GM19467 (cell line): ENCODE data around the gene FOXI1.
"Not testable (repeated sequence)": the region's sequence is repeated elsewhere in the genome, so short reads cannot be mapped to it uniquely, and the experiment has no call there.

Experiments used
- ATAC-seq: cut with Tn5 transposase; IDR thresholded peaks from one replicate; pipeline ENCODE4 v1.9.1; 2021; ENCODE audit warnings: mild to moderate bottlenecking, moderate library complexity; ENCODE audit not compliant: unreplicated experiment

Gene FOXI1

DNA sequence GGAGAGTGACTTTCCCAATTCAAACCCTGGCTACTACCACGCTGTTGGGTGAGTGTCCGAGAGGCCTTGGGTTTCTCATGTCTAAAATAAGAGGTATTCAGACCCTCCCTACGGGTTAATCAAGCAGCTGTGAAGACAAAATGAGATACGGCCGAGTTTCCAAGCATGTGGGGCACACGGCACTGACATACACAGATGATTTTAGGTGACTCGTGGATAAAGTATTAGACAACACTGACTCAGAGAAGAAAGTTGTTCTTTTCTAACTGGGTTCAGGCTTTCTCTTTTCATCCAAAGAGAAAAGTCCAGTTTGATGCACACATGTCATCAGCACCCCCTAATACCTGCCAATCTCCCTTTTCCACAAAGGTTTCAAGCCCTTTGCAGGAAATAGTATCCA lies 15.6 kb downstream of the FOXI1 start:
- no peak for ATAC-seq

DNA sequence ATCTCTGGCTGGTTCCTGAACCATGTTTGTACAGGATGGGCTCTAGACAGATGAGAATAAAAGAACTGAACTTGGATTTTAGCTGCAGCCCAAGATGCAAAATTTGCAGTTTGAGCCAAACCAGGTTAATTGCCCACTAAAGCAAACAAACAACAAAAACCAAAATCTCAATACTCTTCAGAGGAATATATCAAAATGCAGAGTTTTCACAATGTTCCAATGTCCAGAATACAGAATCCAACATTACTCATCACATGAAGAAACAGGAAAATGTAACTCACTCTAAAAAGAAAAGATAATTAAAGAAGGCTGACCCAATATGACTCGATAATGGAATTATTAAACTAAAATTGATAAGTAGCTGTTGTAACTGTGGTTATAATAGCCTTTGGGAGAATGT lies 20.4 kb downstream of the FOXI1 start:
- ATAC-seq, result no peak

DNA sequence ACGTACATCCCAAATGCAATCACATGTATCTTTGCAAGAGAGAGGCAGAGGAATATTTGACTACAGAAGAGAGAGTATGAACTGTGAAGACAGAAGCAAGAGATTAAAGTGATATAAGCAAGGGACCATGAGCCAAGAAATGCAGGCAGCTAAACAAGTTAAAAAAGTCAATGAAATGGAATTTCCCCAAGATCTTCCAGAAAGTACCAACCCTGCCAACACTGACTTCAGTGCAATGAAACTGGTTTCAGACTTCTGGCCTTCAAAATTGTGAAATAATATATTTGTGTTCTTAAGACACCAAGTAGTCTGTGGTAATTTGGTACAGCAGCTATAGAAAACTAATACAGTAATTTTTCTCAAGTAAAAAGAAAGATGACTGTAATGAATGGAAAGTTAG lies 20.9 kb downstream of the FOXI1 start:
- no peak for ATAC-seq

DNA sequence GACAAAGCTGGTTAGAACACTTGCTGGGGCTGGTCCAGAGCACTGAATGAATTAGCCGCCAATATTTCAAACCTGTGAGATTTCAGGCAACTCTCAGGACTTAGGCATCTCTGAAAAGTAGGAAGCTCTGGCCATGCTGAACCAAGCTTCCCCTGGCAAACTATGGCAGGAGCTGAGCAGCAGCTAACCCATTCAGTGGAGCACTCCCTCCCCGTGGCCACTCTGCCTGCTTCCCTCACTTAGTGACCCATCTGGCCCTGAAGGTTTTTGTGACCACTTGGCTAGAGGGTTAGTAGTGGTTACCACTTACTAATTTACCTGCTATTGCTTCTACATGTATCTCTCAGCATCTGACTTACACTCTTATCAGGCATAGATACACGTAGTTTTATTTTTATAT lies 25.5 kb downstream of the FOXI1 start:
- no peak for ATAC-seq

DNA sequence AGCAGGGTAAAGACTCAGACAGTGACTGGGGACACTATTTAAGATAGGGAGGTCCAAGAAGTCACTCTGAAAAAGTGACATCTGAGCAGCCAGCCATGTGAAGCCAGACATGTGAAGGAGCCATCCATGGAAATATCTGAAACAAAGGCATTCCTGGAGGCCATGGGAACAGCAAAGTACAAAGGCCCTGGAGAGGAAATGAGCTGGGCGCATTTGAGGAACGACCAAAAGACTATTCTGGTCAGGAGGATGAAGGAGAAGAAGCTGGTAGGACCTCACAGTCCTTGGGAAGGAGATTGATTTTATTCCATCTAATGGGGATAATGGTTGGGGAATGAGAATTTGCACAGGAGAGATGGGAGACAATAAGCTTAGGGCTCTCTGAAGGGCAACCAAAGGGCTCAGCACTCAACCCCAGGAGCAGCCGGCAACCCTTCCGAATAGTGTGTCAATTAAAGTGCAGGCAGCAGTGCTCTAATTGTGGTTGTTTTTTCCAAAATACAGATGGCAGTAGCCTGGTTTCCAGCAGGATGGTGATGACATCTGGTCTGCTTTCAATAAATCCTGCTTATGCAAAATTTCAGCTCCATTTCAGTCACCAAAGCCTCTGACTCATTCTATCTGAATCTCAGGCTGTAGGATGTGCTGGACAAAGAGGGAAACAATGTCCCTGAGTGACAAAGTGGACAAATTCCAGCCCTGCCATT lies 26.7 kb downstream of the FOXI1 start:
- no peak for ATAC-seq

DNA sequence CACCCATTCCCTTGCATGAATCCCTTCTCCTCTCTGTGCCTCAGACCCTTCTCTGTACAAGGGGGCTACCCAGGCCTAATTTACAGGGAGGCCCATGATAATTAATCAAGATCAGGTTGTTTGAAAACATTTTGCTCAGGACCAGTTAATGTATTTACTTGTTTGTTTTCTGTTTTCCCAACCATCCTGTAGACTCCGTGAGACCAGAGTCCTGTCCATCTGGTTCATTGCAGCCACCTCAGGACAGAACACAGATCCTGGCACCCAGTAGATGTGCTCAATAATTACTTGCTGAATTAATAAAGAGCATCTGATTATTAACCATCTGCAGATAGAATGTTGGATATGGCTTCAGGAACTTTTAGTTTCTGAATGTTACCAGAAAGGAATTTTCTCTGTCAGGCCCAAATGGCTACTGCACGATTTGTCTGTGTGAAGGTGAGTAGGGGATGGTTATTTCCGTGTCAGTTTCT lies 27.3 kb downstream of the FOXI1 start:
- ATAC-seq, result no peak

DNA sequence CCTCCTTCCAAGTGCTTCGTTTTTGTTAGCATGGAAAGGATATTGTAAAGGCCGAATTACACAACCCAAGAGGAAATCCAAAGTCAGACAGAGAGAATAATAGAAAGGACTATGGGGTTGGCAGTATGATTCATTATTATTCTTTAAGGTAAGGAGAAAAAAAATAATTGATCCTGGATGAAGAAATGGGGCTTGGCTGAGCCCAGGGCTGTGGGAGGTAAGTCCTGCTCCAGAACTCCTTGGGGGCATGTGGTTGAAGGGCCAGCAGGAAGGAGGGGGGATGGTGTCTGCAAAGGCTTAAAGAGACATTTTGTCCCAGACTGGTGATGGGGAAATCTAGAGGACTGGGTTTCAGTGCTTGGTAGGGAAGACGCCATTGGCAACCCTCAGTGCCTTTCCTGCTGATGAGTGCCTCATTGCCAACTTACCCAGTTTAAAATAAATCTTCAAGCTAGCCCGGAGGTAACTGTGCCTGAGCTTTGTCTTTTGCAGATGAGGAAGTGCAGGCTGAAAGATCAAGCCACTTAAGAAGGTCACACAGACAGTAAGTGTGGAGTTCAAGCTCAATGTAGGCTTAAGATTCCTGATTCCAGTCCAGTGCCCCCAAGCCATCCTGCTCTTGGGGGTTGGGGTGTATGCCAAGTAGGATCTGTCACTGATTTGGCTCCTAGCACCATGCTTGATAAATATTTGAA lies 30.2 kb downstream of the FOXI1 start:
- ATAC-seq, result no peak

DNA sequence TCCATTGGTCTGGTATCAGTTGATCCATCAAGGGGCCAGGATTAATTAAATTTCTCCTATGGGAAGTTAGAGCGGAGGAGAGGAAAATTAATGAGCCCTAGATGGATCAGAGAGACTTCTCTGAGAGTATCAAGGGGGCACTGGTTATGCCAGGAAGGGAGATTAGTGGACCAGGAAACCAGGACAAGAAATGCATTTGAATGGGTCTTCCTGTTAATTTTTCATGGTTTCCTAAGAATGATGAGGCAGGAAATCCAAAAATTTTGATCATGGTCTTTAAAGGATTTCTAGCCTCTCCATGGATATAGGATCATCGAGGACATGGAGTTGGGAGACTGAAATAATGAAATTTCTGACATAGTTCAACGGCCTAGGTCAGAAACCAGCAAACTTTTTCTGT lies 30.8 kb downstream of the FOXI1 start:
- ATAC-seq, result no peak

DNA sequence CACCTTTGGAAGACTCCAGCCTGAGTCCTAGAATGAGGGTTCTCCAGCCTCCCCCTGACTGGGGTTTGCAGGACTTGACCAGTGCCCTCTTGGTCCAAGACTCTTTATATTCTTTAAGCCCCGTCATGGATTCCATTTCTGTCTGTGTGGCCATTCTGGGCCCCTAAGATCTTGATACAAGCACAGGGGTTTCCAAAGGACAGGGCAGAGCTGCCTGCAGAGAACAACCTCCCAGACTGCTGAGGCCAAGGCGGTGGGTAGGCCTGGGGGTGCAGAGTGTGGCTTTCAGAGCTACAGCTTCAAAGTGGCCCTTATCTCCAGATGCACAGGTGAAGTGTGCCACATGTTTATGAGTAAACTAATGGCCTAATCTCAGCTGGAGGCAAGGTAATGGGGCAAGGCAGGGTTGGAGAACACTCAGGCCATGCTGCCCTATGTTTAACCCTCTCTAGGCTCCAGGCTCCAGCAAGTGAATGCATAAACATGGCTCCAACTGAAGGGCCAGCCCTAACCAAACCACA lies 32.1 kb downstream of the FOXI1 start:
- ATAC-seq, result no peak

DNA sequence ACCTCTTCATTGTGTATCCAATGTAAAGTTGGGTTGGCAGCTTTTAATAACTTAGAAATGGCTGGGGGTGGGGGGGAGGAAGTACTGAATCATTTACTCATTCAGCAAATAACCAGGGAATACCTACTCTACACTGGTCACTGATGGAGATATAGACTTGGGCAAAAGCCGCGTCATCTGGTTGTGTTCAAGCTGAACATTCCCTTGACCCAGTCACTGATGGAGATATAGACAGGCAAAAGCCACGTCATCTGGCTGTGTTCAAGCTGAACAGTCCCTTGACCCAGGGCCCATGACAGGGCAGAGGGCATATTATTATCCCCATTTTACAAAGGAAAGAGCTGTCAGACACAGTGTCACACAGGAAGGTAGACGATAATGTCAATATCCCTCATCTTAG lies 32.6 kb downstream of the FOXI1 start:
- ATAC-seq, result no peak

DNA sequence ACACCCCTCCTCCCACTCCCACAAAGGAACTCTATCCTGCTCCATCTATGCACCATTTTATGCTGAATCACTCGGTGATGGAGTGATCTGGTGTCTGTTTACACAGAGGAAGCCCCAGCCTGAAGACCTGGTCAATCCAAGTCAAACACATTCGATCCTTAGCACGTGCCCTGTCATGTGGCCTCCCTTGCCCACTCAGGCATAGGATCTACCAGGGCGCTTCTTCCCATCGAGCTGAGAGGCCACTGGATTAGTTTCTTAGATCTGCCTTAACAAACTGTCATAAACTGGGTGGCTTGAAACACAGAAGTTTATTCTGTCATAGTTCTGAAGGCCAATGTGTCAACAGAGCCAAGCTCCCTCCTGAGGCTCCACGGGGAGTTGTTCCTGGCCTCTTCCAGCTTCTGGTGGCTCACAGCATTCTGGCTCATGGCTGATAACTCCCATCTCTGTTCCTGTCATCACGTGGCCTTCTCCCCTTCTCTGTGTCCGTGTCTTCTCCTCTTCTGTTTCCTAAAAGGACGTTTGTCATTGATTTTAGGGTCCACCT lies 34.2 kb downstream of the FOXI1 start:
- ATAC-seq, result no peak

DNA sequence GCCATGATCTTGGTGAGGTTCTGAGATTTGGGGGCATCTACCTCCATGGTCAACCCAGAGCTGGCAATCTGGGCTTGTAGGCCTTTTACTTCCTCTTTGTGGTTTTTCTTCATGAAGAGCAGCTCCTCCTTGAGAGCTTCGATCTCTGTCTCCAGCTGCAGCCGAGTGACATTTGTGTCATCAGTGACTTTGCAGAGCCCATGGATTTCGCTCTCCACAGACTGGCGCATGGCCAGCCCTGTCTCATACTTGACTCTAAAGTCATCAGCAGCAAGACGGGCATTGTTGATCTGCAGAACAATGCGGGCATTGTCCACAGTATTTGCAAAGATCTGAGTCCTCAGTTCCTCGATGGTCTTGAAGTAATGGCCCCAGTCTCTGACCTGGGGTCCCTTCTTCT lies 35.5 kb downstream of the FOXI1 start:
- not testable (repeated sequence) for ATAC-seq

DNA sequence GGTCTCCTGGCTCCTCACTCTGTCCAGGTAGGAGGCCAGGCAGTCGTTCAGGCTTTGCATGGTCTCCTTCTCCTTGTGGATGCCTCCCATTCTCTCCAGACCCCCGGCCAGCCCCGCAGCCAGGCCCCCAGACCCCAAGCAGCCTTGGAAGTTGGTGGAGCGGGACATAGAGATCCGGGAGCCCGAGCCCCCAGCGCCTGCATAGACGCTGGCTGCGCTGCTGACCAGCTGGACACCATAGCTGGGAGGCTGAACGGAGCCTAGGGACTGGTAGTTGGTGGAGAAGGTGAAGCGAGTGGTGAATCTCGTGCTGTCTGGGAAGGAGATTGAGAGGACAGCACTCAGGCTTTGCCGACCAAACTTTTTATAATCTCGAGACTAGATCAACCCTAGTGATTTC lies 35.9 kb downstream of the FOXI1 start:
- no peak for ATAC-seq

DNA sequence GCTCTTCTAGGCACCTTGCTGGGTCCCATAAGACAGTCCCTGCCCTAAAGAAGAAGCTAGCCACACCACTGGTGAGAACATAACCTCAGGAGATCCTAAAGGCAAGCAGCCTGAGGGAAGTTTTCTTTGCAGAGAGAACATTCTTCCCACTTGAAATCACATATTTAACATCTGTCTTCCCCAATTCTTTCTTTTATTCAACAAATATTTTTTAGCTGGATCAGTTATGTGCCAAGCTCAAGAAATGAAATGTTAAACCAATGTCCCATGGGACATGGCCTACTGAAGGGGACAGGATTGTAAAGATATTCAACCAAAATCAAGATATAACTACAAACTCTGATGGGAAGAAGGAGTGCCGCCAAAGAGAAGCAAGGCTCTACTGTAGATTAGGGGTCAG lies 36.5 kb downstream of the FOXI1 start:
- ATAC-seq, result no peak

DNA sequence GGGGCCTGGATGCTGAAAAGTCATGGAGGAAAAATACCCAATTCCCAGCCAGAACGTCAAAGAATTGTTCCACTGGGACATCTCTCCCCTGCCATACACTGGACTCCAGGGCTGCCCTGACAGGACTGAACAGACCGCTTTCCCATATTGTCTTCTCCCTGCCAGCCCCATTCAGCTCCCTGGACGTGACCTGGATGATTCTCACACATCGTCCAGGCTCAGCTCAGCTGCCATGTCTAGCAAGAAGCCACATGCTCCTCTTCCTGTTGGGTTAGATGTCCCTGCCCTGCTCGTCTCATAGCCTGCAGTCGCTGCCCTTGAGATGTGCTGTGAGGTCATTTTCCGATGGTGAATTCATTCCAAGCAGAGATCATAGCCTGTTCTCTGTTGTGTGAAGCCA lies 37.4 kb downstream of the FOXI1 start:
- ATAC-seq, result no peak

DNA sequence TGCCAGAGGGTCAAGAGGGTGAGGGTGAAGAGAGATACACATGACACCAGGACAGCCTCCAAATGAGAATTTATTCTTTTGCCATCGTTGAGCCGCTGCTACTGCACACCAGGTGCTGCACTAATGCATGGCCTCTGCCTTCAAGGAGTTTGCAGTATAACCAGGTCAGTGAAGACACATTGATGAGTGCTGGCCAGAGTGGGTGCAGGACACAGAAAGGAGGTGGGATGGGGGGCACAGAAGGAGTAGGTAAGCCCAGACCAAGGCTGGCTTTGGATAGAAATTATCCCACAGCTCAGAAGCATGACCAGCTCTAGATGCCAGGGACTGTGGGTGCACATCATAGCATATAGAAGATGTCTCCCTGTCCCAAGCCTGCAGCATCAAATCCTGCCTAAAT lies 38.0 kb downstream of the FOXI1 start:
- no peak for ATAC-seq

DNA sequence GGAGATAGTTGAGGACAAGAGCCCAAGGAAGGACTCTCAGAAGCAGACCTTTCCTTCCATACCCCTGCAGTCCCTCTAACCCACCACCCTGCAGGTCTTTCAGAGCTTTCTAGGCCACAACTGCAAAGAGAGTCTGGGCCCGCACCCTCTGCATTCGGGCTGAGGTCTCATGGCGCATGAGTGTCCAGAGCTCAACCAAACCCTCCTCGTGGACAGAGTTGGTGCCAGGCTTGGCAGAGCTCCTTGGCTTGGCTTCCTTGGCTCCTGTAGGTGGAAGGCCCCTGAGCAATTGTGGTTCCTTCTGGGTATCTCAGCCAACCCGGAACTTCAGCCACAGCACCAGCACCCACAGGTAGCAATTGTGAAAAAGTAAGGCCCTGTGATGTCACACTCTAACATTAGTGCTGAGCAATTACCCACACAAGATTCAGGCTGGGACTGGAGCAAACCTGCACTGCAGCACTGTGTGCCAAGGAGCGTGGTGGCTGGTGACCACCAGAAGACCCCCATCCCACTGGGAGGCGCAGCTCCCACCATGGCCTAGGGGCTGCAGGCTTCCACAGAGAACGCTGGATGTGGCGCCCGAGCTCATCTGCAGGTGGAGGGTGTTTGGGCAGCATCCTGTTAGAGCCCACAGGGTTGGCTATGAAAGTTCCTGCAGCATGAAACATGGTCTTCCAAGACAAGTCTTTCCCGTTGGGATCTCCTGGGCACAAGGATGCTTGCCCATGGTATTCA lies 38.8 kb downstream of the FOXI1 start:
- ATAC-seq, result no peak

DNA sequence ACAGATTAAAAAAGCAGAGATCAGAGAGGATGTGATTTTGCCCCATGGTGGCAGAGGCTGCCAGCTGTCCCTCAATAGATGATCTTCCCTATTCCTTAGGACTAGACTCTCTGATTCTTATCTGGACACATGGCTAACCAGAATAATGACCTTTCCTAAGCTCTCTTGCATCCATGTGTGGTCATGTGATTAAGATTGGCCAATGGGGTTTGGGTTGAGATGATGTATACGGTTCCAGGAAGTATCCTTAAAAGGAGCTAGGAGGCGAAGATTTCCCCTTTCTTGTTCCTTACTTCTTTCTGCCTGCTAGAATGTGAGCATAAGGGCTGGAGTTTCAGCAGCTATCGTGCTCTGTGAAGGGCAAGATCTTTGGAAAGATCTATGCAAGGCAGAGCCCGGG lies 39.8 kb downstream of the FOXI1 start:
- ATAC-seq, result no peak

DNA sequence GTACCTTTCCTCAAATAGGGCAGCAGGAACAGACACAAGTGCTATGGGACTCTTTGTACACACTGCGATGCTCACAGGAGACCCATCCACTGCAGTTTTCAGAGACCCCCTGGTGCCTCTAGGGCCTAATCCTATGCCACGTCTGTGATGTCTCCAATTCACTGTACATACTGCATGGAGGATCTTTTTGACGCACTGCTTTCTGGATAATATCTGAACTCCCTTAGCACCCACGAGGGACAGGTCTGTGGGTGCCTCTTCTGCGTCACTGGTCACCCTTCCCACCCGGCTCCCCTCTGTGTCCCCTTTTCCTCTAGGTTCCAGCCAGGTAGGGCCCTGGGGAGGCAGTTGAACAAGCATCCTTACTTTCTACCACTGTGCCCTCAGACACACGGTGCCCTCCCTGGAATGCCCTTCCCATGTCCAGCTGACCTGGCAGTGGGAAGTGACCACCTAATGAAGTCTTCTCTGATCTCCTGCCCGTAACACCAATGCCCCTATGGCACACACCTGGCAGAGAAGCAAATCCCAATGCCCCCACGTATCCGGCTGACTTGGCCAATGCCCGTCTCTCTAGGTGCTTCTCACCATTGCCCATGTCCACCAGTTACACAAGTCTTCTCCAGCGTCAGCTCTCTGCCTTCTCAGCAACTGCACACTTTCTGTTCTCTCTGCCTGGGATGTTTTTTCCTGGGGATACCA lies 41.5 kb downstream of the FOXI1 start:
- no peak for ATAC-seq

DNA sequence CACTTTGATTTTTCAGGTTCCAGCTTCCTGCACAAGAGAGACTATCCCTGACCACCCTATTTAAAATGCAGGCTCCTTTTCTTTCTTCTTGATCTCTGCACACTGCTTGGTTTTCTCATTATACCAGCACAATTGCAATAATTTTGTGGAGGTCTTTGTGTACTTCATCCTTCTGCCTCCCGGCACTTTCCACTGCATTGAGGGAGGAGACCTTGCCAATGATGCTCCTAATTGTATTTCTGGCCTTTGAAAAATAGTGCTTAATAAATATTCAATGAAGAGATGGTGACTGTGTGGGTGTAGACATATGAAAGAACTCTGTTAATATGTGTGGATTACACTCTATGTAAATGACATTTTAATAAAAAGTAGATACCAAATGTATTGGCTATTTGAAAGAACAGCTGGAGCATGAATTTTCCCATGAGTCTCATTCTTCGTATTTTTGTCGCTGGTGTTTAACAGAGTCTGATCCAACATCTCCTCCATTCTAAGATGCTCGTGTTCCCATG lies 42.1 kb downstream of the FOXI1 start:
- ATAC-seq, result no peak
